Stimulated activated CD8-positive, alpha-beta memory T cell treated with anti-CD3 and anti-CD28 coated beads, Interleukin-4, amount 100 ng/mL, for 4 hours (primary cell): ENCODE data around the gene TOR1AIP2.
"Not testable (repeated sequence)": the region's sequence is repeated elsewhere in the genome, so short reads cannot be mapped to it uniquely, and the experiment has no call there.

ENCODE experiments used
- DNase-seq, 2 donors: peaks; one replicate each; pipeline ENCODE4 v3.0.0-alpha.2; 2020; ENCODE audit warnings: low read depth in 2 of 2, low spot score in 1 of 2

The TOR1AIP2 gene

DNA sequence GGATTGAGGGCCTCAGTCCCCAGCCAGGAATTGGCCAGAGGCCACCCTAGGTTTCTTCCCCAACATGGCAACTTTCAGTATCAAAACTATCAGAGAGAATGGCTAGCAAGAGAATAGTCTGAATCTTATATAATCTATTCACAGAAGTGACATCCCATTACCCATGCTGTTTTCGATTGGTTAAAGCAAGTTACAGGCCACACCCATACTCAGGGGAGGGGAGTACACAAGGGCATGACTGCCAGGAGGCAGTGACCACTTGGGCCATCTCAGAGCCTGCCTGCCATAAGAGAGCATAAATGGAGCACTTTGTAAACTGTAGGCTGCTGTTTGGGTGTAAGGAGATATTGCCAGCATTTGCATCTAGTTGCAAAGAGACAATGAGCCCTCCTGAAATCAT is 69.1 kb downstream of the TOR1AIP2 start:
- no peak for DNase-seq

DNA sequence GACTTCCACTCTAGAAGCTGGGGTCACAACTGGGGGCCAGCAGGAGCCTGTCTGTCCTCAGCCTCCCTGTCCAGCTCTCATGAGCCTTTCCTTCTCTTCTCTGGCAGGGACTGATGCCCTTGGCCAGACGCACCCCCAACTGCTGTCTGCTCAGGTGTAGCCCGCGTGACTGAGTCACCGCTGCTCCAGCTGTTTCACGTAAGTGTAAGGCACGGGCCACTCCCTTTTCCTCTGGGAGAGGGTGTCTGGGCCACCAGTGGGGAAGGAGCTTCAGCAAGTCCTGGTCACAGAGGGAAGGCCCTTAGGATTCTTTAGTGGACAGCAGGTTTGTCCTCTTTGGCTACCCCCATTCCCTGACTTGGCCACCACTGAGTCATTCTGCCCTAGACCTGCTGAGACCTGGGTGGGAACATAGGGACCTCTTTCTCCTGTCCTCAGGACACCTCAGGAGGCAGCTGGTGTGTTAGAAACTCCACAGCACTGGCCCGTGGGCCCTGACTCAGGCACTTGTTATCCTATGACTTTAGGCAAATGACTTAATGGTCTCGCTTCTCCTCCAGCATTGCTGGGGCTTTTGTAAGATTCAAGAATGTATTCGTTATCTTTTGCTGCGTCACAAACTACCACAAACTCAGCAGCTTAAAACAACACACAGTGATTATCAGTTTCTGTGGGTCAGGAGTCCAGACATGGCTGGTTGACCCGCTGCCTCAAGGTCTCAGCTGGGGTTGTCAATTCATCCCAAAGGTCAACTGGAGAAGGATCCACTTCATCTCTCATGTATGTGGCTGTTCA is 69.7 kb downstream of the TOR1AIP2 start:
- no peak for DNase-seq

DNA sequence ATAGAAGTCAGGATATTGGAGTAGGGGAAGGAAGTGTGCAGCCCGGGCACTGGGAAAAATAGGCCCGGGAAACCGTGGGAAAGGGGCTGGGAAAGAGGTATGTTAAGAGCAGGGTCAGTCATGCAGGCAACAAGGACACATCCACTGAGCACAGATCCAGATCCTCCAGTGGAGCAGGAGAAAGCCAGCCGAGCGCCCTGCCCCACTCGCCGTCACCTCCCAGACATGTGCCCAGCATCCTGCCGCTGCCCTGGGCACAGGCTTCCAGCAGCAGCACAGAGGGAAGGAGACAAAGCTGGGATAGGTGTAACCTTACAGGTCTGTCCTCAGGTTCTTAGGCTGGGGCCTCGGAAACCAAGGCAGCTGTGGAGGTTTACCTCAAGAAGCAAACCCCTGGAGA is 70.3 kb downstream of the TOR1AIP2 start:
- DNase-seq: no peak

DNA sequence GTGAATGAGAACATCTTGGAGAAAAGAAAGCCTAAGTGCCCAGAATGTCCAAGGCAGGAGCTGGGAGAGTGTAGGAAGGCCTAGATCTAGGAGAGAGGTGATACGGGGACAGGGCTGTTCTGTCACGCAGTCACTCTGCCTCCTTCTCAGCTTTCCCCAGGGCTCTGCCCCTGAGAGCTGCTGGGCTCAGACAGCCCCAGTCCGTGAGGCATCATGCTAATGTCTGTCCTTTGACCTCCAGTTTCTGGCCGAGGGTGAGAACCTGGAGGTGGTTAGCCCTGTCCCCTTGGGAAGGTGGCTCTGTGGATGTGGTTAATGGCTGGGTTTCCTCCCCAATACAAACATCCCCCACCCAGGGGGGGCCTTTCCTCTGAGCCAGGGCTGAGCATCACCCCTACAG is 71.3 kb downstream of the TOR1AIP2 start:
- DNase-seq: no peak

DNA sequence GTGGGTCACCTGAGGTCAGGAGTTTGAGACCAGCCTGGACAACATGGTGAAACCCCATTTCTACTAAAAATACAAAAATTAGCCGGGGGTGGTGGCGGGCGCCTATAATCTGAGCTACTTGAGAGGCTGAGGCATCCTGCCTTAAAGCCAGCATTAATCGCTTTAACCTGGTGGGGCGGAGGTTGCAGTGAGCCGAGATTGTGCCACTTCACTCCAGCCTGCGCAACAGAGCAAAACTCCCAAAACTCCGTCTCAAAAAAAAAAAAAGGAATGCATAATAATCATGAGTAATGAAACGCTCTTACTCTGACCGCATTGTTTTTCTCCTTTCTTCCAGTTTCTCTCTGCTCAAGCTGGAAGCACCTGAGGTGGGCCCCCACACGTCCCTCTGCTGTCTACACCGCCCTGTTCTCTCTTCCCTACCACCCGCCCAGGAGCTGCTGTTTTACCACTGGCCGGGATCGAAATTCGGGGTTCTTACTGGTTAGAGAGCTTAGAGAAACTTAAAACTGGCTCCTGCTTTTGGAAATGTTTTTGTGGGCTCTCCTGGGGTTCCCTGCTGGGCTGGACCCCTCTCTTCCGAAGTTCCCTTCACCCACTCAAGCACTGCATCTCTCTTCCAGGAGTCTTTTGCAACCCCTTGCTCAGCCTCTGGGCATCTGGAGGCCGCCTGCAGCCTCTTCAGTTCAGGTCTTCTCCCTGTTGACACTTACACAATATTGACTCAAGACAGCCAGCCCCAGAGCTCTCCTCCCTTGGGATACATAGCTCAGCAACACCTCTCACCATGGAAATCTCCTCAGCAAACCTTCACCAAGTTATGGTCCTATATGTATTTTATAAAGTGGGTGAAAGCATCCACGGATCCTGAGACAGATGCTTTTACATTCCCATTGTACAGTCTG is 72.1 kb downstream of the TOR1AIP2 start:
- DNase-seq: no peak

DNA sequence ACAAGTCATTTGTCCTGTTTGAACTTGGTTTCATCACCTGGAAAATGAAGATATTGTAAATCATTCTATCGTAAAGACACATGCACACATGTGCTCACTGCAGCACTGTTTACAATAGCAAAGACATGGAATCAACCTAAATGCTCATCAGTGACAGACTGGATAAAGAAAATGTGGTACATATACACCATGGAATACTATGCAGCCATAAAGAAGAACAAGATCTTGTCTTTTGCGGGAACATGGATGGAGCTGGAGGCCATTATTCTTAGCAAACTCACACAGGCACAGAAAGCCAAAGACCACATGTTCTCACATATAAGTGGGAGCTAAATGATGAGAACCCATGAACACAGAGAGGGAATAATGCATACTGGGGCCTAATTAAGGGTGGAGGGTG is 73.2 kb downstream of the TOR1AIP2 start:
- not testable (repeated sequence) for DNase-seq

DNA sequence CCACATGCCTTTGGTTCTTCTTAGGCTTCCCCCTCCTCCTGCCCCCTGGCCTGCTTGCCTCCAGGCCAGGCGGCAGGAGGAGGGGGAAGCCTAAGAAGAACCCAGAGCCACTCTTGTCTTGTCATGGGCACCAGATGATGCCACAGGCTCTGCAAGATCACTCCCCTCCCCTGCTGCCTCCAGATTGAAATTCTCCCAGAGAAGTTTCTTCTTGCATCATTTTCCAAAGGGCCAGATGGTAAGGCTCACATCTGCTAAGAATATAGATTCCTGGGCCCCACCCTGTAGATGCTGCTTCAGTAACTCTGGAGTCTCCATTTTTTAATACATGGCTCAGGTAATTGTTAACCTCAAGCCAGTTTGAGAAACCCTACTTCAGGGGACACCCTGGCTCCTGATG is 73.7 kb downstream of the TOR1AIP2 start:
- no peak for DNase-seq

DNA sequence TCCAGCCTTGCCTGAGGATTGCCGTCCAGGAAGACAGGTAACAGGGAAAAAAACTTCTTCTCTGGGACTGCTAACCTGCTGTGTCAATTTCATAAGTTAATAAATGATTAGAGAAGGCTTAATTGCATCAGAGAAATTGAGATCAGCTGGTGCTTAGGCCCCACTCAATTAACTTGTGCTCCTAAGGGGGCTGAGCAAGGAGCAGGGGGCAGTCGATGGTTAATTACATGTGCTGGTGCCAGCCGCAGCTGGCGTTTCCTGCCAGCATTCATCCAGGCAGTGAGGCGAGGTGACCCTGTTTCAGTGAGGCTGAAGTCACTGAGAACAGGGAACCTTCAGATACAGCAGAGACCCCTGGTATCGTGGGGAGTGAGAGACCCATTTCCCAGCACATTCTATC is 74.5 kb downstream of the TOR1AIP2 start:
- no peak for DNase-seq

DNA sequence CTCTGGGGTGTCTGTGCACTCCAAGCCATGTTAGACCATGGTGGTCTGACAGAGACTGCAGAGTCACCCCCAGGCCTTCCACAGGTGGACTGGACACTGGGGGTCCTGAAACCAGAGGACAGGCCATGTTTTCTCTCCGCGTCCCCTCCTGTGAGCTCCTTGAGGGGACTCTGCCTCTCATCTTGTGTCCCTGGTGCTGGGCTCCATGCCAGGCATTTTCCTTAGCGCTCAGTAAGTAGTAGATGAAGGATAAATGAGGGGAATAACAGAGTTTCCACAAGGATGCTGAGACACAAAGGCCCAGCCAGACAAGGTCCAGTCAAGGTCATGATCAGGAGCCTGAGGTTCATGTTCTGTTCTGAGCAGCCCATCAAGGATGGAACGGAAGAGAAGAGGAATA is 77.1 kb downstream of the TOR1AIP2 start:
- no peak for DNase-seq

DNA sequence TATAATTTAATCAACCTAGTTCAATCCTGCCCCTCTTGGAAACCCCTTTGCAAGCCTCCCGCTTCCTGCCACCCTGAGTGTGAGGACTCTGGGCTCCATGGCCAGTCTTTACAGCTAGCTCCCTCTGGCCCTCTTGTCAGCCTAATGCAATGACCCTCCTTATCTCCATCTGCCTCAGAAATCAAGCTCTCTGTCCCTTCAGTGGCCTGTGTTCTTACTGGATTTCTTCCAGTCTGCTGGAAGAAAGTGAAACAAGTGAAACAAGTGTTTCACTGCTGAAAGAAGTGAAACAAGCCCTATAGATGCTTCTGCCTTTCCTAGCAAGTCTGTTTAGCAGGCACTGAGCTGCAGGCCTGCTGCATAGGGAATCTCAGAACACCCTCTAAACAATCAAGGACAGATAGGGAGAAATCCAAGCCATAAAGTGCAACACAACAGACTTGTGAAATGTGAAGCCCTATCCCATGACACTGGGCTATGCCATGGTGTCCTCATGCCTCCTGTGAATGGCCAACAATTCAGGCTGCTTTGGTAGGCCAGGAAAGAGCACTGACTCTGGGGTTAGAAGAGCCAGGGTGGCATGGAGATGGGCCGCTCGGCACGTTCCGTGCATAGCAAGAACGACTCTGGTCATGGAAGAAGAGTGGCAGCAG is 78.6 kb downstream of the TOR1AIP2 start:
- DNase-seq: no peak

DNA sequence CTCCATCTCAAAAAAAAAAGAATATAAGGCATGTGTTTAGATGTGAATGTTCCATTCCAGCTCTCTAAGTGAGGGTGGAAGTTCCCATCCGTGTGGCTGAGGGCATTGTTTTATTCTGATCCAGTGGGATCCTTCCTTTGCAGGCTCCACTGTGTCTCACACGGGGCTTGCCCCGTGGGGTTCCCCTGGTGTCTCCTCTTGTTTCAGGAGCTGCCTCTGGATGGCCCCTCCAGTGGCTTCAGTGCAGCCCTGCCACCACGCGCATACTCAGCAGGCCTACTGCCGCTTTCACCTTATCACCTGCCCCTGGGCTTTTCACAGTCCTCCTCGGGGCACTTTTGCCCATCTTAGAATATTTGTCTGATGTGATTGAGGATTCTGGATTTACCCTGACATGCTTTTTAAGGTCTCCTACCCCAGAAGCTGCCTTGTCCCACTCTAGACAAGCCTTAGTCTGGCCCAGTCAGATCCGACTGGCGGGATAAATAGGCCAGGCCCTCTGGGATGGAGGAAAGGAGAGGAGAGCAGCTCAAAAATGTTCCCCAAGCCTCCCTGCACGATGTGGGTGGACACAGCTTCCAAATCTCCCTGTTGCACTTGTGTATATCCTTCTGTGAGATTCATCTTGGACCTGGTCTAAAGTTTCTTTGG is 79.3 kb downstream of the TOR1AIP2 start:
- DNase-seq: no peak

DNA sequence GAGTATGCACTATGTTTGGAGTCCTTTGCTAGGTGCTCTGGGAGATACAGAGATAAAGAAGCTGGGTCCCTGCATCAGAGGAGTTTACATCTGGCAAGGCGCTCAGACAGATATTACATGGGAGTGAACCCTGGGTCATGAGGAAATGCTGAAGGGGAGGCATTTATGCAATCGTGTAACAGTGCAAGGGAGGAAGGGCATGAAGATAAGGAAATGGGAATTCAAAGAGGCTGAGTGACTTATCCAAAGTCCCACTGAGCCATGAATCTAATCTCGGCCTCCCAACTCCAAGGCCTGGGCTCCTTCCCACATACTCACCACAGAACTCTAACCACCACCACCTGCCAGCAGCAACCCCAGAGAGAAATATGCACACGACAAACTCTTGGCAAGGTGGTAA is 82.9 kb downstream of the TOR1AIP2 start:
- no peak for DNase-seq

DNA sequence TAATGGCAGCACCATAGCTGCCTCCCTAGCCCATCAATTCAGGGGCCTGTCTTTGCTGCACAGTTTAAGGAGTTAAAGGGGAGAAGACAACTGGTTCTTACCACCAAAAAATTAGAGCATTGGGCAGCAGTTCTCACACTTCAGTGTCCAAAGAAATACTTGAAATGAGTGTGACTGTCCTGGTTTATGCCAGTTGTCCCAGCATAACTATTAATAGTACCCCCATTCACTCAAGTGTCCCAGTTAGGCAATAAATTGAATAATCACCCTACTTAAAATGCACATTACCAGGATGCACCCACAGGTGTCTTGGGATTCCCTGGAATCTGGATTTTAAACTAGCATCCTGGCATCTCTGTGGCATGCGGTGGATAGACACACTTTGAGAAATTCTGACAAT is 83.5 kb downstream of the TOR1AIP2 start:
- no peak for DNase-seq

DNA sequence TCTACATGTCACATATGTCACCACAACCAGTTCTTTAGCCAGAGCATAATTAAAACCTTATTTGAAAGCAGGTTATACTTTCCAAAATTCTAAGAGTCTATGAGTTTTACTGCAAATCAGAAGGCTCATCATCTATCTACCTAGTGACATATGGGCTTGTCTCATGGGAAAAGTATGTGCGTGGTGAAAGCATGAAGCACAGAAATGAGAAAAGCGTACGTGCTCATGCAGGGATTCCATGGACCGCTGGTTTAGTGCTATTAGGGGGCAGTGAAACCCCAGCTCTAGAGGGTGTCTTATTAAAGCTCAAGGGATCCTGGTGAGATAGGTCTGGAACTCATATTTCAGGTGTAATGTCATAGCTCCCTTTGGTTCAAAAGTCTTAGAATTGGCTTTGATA is 84.3 kb downstream of the TOR1AIP2 start:
- DNase-seq: no peak
